Inflammatory macrophage treated with lipopolysaccharide for 4 hours (primary cell): ENCODE data around the gene MCTP2.

Experiments
- DNase-seq: peaks from one replicate; pipeline ENCODE4 v3.0.0-alpha.2; 2020

Gene MCTP2

DNA sequence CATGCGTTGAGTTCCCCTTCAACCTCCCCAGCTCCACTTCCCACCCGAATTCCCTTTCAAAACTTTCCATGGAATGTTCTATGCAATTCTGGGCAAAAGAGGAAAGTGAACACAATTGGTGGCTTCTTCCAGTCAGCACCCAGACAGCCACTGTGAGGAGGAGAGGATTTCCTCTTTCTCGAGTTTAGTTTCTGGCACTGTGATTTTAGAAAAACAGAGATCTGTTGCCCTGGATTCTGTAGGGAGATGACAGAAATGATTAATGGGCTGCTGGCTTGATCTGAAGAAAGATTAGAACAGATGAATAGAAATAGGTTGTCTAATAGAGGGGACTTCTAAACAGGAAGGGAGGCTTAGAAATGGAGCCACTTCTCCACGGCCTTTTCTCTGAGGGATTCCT lies 172.0 kb downstream of the MCTP2 start:
- DNase-seq, result peak; percentile 9

DNA sequence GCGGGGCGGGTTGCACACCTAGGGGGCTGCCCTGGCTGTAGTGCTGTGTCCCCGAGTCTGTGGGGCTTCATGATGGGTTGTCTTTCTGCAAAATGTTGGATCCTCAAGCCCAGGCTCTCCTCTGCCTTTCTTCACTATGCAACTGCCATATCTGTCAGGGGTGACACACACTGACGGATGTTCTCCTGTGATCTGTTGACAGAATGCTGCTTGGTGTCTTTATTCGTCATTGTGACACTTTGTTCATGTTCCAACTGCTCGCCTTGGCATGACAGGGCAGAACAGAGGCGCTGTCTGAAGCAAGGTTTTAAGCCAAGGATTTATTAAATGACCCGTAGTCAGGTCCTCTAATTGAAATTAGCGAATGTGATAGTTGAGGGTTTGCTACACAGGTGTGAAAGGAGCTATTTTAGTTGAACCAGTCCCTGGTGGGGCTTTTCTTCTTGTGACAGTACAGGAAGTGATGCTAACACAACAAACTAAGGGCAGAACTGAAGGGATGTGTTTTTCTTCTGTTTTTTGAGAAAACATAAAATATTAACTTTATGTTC lies 173.4 kb downstream of the MCTP2 start:
- no peak for DNase-seq

DNA sequence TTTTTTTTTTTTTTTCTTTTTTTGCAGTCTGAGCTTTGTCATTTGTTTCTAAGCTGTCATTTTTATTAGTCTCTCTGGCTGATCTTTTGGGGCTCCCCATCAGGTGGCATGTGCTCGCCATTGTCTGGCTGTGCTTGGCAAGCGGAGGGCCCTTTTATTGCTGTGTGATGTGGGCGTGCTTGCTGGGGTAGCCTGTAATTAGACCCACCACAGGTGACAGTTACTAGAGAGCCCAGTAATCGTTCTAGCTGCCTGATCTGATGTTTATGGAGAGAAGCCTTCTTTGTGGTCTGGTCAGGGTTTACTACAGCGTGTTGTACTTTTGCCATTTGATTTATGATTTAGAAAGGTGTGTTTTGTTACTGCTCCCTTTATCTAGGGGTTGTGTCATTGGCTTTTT lies 179.9 kb downstream of the MCTP2 start:
- DNase-seq, result no peak

DNA sequence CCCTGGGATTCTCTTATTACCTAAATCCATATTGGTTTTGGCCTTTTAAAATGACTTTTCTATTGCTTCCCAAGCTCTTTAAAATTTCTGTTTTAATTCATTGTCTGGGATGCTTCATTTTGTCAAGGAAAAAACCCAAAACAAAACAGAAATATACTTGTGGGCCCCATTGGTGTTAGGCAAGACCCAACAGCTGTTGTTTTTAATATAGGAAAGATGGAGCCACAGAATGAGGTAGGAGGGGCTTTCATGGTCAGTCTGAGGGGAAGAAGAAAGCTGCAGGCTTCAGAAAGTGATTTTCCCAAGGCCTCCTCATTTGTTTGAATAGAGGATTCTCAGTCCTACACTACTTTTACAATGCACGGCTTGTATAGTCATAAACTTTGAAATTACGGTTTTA lies 180.5 kb downstream of the MCTP2 start:
- no peak for DNase-seq

DNA sequence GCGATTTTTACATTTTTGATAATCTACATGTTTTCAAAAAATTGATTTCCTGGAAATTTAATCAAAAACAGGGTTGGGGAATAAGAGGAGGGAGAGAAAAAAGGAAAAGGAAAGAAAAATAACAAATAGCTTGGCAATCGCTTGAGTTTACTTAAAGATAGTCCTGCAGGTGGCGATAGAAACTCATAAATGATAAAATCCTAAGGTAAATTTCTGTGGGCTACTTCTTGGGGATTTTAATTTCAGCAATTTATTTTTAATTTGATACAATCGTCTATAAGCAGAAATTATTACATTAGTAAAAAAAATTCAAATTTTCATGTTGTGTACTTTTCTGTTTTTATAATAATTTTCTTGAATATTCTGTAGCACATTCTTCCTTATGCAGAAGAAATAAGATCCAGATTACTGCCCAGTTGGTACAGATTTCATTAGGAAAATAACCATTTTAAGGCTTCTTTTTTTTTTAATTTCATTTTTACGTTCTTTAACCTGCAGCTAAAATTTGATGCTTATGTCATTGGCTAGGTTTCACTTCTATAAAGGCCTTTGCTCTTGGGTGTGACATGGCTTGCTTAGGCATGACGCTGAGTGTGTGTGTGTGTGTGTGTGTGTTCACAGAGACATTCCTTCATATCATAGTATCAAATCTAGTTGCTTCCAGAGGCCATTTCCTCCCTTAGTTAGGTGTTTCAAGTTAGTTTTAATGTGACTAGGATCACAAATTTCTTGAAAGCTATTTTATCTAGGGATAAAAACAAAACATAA lies 181.8 kb downstream of the MCTP2 start:
- DNase-seq, result peak; percentile 70

DNA sequence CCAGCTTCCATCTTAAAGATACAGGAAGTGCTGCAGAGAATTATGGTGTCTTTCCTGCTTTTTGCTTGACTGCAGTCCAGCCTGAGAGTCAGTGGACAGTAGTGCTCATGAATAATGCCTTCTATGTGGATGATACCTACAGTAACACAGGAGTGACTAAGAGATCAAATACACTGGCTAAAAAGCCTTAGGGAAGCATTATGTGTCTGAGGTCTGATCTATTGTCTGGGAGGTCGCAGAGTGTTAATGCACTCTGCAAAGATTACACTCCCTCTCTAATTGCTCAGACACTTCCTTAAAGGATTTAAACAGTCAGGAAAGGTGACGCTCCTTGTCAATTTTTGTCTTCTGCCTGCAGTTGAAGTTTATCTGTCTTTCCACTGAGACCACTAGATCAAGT lies 183.6 kb downstream of the MCTP2 start:
- DNase-seq, result no peak

DNA sequence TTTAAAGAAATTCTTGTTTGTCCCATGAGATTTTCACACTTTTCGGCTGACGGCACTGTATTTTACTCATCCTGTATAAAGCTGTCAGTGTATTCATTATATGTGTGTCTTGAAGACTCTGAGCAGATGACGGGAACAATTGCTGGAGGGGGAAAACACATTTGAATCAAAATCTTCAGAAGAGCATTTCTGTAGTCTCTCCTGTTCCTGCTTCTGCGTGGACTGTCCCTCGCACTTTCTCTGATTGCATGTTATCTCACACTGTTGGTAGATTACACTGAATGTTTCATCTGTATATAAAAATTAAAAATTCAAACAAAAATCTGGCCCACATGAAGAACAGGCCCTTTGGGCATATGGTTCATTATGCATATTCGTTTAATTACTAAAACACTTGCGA lies 184.9 kb downstream of the MCTP2 start:
- DNase-seq, result no peak

DNA sequence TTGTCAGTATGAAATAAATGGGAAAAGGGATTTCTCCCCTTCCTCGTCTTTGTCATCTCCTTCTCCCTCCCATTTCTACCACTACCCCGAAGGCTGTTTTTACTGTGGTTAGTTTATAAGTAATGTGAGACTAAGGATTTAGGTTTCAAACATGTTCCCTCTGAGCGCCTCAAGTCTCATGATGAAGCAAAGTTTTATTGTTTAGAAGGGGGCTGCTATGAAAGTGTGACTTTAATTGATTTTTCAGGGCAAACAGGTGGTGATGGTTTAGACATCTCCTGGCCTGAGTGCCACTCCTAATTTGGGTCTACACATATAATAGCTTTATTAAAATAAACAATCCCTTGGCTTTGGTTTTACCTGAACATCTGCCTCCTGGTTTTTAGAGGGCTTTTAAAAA lies 185.5 kb downstream of the MCTP2 start:
- DNase-seq, result no peak

DNA sequence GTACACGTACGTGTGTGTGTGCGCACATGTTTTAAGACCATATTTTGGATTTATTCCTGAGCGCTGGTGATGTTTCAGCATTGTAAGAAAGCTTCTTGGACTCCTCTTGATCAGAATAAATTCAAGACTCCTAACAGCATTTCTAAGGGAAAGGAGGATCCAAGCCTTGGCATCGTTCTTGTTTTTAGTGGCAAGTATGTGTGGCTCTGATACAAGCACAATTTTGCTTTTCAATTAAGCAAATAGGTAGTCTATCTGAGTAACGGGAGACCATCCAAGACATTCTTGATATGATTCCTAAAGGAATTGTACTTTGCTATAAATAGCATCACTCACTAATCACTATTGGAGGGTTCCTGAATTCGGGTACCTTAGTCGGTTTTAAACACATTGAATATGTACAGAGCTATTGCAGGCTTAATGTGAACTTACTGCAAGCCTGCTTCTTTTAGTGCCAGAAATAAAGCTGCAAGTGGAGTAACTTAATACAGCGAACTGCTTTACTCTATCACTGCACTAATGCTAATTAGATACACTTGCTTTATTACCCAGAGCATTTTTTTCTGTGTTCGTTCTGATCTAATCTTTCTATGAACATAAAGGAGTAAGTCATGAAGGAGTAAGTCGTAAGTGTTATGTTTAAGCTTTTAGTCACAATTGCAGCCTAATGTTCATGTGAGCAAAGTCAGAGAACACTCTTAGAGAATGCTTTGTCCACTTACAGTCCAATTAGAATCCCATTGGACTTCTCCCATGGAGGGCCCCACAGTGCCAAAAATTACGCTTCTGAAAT lies 186.3 kb downstream of the MCTP2 start:
- no peak for DNase-seq

DNA sequence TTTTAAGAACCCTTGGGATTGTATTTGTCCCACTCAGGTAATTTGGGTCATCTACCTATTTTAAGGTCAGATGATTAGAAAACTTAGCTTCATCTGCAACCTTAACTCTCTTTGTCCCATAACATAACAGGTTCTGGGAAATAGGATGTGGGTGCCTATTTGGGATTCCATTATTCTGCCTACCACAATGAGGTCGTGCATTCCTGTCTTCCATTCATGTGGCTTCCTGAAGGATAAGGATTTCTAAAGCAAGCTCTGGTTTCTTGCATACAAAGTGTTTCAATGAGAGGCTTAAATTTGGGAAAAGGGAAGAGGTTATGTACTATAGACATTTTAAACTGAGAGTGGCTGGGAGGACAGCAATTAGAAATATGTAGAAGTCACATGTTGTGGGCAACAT lies 190.3 kb downstream of the MCTP2 start:
- DNase-seq, result no peak

DNA sequence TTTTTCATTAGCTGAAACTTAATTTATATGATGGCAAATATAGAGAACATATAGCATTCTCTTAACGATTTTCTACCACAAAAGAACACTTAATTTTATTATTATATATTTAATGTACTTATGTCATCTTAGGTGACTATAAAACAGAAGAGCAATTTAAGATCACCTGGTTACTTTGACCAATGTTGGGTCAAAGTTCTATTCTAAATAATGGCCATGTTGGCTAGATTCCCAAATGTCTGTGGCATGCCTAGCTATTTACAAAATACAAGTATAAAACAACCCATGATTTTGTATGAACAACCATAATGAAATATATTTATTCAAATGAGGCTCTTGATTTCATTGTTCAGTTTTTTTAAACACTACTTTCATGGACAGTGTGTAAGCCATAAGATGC lies 200.9 kb downstream of the MCTP2 start:
- no peak for DNase-seq

DNA sequence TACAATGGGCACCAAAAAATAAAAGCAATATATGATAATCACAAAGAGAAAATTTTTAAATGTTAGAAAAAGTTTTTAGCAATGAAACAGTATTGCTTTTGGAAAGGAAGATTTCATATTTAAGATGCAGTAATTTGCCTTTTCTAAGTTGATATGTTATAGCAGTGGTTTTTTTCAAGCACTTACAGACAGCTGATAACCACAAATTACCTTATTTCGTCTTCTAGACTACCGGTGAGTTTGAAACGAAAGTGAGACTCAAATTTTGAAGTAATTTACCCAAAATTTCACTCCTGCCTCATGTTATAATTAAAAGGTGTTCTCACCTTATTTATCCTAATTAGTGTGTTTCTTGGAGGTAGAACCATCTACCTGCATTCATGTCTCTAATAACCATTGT lies 207.8 kb downstream of the MCTP2 start:
- DNase-seq, result no peak

DNA sequence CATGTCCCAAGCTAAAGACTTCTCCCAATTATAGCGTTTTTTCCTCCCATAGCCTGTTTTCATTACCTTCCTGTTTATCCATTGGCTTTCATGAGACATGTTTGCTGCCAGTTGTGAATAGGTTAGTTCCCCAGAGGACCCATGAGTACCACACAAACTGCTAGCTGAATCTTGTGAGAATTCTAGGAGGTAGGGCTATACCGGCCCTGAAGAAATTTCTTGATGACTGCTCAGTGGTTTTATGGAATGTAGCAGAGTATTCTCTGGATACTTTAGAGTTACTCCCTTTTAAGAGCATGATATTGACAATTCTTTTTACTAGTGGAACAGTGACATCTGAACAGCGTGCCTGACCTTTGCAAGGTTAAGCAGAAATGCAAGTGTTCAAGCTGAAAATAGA lies 210.4 kb downstream of the MCTP2 start:
- no peak for DNase-seq

DNA sequence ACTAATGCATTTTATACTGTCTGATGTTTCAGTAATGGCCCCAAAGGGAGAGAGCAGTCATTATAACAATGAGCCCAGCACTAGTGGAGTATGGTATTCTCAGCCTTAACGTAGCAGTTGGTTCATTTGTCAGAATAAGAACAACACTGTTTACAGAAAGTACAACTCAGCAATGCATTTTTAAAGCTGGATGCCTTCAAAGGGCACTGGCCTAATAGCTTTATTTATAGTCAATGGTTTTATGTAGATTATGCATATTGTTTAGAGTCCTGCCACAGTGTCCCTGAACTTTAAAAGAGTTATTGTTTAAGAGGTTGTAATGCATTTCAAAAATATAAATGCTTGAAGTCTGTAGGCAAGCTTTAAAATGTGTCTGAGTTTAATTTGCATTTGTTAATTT lies 211.1 kb downstream of the MCTP2 start:
- DNase-seq, result no peak

DNA sequence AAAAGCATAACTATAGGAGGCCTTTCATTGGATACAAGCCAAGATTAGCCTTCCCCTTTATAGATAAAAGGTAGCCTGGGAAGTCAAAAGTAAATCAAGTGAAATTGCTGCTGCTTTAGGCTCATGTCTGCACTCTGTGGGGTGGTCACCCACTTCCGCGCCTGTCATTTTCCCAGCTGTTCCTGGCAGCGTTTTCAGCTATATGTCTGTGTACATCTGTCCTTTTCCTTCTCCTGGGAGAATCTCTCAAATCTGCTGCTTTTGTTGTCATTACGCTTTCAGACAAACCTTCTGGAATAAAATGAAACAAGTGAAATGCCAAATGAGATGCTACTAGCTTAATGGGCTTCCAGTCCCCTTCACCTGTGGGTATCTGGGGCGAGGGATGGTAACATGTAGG lies 211.8 kb downstream of the MCTP2 start:
- no peak for DNase-seq

DNA sequence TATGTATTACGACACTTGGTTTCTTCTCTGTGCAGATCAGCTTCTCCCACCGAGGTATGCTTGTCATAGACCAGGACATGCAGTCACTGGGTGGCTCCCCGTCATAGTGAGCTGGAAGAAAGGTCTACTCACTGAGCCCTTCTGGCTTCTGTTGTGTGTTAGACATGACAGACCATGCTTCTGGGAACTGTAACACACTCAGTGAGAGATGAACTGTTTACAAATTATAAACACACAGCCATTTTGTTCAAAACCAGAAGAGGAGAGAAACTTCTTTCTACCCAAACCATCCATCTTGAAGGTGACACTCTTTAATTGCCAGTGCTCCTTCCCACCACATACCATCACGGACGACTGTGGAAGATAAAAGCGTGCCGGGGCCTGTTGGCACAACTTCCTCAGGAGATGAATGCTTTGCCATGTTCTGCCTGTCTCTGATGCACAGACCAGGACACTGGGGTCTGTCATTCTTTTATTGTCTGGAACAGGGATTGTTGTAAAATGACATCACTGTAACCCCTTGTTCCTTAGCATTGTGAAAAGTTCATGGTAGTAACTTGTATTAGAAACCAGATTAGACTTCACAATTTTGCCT lies 214.3 kb downstream of the MCTP2 start:
- no peak for DNase-seq

DNA sequence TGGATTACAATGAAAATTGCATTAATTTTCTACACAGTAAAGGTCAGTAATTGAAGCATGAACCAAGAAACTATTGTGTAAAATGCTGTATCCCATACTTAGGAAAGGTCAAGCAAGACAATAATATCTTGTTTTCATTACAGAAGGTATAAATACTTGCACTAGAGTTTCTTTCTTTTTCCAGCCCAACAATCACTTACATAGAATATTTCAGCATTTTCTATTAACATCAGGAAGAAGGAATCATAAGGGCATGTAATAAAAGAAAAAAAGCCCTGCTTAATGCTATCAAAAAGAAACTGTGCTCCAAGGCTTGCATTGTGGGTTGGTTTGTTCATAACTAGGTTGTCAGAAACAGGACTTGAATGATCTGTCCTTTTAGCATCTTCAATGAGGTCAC lies 215.1 kb downstream of the MCTP2 start:
- no peak for DNase-seq

DNA sequence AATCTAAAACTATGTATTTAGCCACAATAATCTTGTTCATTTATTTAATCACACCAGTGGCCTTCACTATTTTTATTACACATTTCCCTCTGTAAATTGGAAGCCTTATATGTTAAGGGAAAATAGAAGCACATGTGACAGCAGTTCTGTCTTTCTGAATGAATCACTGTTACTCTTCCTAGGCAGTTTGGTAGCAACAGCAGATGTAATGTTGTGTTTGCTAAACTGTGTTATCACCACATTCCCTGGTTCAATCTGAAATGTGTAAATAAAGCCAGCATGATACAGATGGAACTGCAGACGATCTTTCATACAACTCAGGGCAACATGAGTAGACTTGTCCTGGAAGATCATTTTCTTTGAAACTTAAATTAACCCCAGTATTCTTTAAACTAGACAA lies 220.1 kb downstream of the MCTP2 start:
- peak; percentile 10 for DNase-seq

DNA sequence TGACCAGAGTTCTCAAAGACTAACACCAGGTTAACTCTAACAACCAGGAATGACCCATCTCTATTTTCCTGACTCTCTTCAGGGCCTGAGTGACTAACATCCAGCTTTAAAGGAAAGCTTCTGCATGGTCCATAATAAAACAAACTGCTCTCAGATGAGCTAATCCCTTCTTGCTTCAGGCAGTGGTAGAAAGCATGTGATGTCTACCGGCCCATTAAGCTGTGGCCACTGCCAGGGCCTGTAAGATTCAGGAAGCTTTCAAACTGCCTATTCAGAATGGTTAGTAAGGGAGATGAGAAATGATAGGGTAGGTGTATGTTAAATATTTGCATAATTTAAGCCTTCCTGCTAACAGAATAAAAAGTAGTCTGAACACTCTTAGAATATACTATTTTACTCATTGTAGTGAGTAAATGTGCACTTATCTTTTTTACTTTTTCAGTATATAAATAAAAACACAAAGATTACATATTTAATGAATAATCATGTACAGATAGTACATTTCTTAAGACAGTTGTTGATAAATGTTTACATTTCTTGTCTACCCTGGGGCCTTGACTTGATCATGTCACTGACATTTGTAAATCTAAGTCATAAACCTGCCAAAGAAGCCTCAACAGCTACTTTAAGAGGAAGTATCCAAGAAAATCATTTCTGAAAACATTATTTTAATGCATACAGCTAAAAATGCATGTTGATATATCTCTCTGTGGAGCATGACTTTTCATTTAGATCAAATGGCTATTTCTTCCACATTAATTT lies 222.0 kb downstream of the MCTP2 start:
- peak; percentile 62 for DNase-seq

DNA sequence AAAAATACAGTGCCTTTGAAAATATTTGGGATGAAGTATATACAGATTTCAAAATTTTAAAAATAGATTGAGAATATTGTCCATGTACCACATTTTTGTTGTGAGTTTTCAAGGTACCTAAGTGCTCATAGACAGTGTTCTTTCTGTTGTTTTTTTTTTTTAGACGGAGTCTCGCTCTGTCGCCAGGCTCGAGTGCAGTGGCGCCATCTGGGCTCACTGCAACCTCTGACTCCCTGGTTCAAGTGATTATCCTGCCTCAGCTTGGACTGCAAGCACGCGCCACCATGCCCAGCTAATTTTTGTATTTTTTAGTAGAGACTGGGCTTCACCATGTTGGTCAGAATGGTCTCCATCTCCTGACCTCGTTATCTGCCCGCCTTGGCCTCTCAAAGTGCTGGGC lies 223.9 kb downstream of the MCTP2 start:
- no peak for DNase-seq

DNA sequence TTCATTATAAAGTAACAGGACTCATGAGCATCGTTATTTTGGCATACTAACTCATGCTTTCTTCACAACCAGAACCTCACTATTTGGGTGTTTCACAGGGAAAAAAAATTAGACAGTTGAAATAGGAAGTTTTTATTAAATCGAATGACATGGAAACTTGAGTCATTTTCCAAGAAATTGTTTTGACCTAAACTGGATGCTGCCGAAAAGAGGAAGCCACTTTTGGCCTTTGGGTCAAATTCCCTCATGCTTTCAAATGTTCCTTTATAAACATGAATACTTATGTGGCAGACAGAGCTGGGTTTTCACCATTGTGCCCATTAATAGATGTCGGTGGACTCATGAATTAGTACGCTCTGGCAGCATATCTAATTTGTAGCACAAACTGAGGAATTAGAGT lies 224.9 kb downstream of the MCTP2 start:
- DNase-seq, result peak; percentile 66

DNA sequence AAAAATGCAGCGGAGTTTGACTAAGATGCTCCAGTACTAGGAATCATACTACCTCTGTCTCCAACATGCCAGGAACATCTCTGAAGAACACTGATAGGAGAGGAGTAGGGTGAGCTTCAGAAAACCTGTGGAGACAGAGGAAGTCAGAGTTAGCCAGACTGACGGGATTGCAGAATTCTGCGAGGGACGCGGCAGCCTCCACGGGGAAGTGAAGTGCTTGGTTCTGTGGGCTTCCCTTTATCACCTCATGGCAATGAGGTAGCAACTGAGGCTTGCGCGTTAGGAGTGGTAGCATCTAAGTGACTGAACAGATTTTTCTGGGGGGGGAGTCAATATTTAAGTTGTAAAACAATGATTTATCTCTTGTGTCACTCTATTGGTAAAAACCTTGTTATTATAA lies 226.3 kb downstream of the MCTP2 start:
- DNase-seq, result peak; percentile 16

DNA sequence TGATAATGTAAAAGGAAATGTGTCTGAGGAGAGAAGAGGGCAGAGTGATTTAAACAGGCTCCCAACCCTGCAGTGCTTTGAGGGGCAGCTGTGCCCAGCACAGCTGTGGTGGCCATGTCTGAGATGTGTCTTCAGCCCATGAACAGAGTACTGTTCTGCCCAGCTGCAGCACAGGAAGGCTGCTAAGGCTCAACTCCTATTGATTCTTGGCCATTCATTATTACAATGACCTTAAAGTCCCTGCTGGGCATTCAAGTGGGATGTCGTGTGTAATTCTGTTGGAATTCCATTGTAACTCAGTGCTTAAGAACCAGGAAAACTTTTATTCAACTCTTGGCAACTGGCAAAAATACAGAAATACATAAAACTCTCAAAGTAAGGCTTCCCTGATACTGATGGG lies 229.3 kb downstream of the MCTP2 start:
- DNase-seq, result no peak
